Brain microvascular endothelial cell (primary cell): ENCODE measurements around the gene ADSS2.

Experiments
- DNase-seq: peaks from one replicate; pipeline ENCODE4 v3.0.0-alpha.2; 2020
- H3K27ac ChIP-seq: fragments of 250-450 bp; sonication (Bioruptor Pico); 2 replicates; pipeline ENCODE4 v1.5.1; 2020; ENCODE audit warnings: mild to moderate bottlenecking, moderate library complexity
- H3K27me3 ChIP-seq: fragments of 250-450 bp; sonication (Bioruptor Pico); replicated peaks from 2 replicates; pipeline ENCODE4 v1.5.1; 2020; ENCODE audit warnings: mild to moderate bottlenecking
- H3K36me3 ChIP-seq: fragments of 250-450 bp; sonication (Bioruptor Pico); replicated peaks from 2 replicates; pipeline ENCODE4 v1.5.1; 2020; ENCODE audit warnings: mild to moderate bottlenecking
- H3K4me3 ChIP-seq: 2 replicates; pipeline ENCODE4 v1.5.1; 2011; ENCODE audit warnings: low read depth, mild to moderate bottlenecking, control low read depth, low read length, moderate library complexity
- in situ Hi-C: cut with HindIII; loops from 2 replicates; pipeline ENCODE4 v1.10.0; 2017; ENCODE audit warnings: low sequenced_read_pairs, low pct_ligation_motif_present
- TF ChIP-seq, protein P1 (sequence below): IDR thresholded peaks from 2 replicates; pipeline ENCODE4 v1.5.1; 2011; ENCODE audit warnings: low read depth, mild to moderate bottlenecking, moderate library complexity, low read length, control low read depth, inconsistent platforms; ENCODE audit errors: missing control alignments

ADSS2 gene

DNA sequence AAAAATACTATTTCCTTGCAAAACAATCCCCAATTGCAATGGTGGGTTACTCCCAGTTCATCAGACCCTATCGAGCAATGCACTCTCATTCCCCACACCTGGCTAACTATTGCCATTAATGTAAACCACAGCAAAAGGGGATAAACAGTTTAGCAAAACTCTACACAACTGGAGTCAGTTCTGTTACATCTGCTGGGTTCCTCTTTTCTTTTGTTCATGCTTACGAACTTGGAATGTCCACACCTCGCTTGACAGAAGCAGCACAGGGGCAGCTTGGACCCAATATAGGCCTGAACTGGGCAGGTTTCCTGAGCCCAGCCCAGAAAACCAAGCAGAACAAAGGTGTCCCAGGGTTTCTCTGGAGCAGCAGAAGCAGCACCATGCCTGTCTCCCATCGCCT is 57.4 kb downstream of the ADSS2 start:
- Histone ChIP-seq H3K36me3 (no peaks in the 10 kb centered on the region), H3K27ac (no peak overlapping the region), H3K27me3 (no peaks in the 10 kb centered on the region), H3K4me3 (no peak overlapping the region)
- TF ChIP-seq, protein P1, sequence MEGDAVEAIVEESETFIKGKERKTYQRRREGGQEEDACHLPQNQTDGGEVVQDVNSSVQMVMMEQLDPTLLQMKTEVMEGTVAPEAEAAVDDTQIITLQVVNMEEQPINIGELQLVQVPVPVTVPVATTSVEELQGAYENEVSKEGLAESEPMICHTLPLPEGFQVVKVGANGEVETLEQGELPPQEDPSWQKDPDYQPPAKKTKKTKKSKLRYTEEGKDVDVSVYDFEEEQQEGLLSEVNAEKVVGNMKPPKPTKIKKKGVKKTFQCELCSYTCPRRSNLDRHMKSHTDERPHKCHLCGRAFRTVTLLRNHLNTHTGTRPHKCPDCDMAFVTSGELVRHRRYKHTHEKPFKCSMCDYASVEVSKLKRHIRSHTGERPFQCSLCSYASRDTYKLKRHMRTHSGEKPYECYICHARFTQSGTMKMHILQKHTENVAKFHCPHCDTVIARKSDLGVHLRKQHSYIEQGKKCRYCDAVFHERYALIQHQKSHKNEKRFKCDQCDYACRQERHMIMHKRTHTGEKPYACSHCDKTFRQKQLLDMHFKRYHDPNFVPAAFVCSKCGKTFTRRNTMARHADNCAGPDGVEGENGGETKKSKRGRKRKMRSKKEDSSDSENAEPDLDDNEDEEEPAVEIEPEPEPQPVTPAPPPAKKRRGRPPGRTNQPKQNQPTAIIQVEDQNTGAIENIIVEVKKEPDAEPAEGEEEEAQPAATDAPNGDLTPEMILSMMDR: no peak
- DNase-seq: no peak
- in situ Hi-C loops: no loop called here

DNA sequence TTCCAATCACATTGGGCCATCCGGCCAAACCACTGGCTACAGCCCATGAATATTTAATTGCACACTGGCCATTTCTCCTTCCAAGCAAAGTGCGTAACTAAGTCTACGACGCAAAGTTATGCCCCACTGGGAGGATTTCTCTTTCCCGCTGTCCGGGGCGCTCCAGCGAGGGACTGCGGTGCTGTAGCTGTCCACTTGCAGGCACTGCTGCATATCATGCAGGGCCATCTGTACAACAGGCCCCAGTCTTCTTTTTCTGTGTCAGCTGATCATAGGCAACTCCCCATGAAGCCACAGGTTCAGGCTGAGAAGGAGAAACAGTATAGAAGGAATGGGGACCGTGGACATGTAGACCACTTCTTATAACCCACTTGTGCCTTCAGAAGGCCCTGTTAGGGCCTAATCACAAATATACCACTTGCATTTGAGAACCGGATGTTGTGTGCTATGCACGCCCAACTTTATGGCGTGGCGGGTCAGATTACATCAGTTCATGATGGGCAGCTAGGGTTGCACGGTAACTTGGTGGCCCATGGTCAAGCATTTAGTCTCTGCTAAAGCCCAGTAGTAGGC is 58.0 kb downstream of the ADSS2 start:
- TF ChIP-seq, protein P1: no peak
- Histone ChIP-seq H3K36me3 (no peaks in the 10 kb centered on the region), H3K27me3 (no peaks in the 10 kb centered on the region), H3K27ac (no peak overlapping the region), H3K4me3 (no peak overlapping the region)
- in situ Hi-C loops: no loop called here
- DNase-seq: no peak

DNA sequence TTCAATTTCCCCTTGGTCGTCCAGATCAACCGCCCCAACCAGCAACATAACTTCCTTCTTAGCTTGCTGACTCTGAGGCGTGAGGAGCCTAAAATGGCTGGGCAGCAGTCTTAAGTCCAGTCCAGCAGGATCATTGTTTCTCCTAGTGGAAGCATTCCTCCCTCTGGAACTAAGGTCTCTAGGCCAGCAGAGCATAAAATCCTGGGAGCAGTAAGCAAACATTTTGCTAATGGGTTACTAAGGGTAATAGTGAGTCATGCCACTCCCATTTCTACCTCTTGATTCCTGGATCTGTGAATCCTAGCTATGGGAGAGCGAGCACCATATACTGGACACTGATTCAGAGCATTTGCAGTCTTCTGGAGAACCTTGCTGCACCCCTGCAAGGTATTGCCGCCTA is 59.9 kb downstream of the ADSS2 start:
- TF ChIP-seq, protein P1: no peak
- Histone ChIP-seq H3K27ac (no peak overlapping the region), H3K36me3 (no peaks in the 10 kb centered on the region), H3K4me3 (no peak overlapping the region), H3K27me3 (no peaks in the 10 kb centered on the region)
- no peak for DNase-seq
- in situ Hi-C loops: no loop called here

DNA sequence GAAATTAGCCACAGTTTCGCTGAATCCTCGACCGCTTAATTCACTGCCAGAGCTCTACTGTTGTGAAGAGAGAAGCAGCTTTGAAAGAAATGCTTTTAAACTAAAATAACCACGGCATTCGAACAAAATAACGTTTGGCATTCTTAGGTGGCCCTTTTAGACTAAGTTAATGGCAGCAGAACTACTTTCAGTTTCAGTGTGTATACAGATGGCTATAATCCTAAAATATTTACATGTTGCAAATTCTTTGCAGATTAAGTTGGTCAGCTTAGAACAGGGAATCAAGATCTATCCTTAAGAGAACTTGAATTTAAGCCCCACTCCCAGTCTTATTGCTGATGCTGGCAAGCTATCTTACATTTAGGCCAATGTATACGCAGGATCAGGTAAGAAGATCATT is 62.7 kb downstream of the ADSS2 start:
- no peak overlapping the region for H3K4me3 ChIP-seq
- H3K36me3 ChIP-seq: no peaks in the 10 kb centered on the region
- DNase-seq: no peak
- TF ChIP-seq, protein P1: no peak
- H3K27me3 ChIP-seq: no peaks in the 10 kb centered on the region
- in situ Hi-C loops: no loop called here
- H3K27ac ChIP-seq: no peak overlapping the region

DNA sequence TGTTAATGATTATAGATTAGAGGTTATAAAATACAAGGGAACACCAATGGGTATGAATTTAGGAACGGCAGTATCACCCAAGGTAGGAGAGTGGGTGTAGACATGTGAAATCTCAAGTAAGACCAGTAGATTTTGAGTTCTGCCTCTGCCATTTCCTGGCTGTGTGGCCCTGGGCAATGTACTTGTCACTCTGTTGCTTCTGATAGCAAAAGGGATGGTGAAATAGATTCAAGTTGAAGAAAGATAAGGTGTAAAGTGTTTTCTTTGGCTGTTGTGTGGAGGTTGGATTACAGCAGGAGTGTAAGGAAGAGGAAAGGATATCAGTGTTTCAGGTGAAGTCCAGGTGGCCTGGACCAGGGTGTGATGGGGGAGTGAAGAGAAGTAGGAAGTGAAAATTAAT is 64.3 kb downstream of the ADSS2 start:
- DNase-seq: no peak
- in situ Hi-C loops: no loop called here
- TF ChIP-seq, protein P1: no peak
- Histone ChIP-seq H3K27ac (no peak overlapping the region), H3K36me3 (no peaks in the 10 kb centered on the region), H3K27me3 (no peaks in the 10 kb centered on the region), H3K4me3 (no peak overlapping the region)

DNA sequence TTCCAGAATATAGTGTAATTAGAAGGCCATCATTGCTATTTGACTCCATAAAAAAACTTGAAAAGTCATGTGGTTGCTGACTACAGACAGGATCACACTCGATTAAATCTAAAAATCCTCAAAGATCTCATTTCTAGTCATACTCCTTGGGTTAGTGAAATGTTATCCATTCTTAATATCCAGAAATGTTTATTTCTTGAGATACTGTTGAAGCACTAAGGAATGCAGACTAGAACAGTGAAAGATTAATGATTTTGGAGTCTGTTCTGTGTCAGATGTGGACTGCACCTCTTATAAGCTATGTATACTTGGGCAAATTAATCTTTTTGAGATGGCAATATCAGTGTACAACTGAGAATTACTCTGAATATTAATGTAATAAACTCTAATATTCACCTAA is 65.1 kb downstream of the ADSS2 start:
- TF ChIP-seq, protein P1: no peak
- H3K27me3 ChIP-seq: no peaks in the 10 kb centered on the region
- no peak overlapping the region for H3K4me3 ChIP-seq
- no peaks in the 10 kb centered on the region for H3K36me3 ChIP-seq
- H3K27ac ChIP-seq: no peak overlapping the region
- in situ Hi-C loops: no loop called here
- no peak for DNase-seq
